Hindlimb muscle (tissue), 1 donor: Measurements from ENCODE around the gene IFT52. TPM values are rescaled to one million over a fixed set of nuclear protein-coding genes. Genes with fewer than 3 reads are reported as not detected.

Experiments used
- DNase-seq: peaks from one replicate; pipeline ENCODE4 v3.0.0-alpha.2; 2013
- polyA plus RNA-seq: library from polyadenylated mRNA; unstranded; fragments of 120-200 nt; gene quantifications from one replicate; pipeline ENCODE4 v1.2.1, GENCODE V29; 2013; ENCODE audit not compliant: insufficient read length

Gene IFT52
- polyA plus RNA-seq, 1 donor: 21.8 TPM

- no peak for DNase-seq
These were observed 101.3 kb downstream of the IFT52 start for GRCh38 chr20:43691928-43692524.

GRCh38 chr20:43694763-43695162 lies 104.0 kb downstream of the IFT52 start:
- DNase-seq: no peak

DNA sequence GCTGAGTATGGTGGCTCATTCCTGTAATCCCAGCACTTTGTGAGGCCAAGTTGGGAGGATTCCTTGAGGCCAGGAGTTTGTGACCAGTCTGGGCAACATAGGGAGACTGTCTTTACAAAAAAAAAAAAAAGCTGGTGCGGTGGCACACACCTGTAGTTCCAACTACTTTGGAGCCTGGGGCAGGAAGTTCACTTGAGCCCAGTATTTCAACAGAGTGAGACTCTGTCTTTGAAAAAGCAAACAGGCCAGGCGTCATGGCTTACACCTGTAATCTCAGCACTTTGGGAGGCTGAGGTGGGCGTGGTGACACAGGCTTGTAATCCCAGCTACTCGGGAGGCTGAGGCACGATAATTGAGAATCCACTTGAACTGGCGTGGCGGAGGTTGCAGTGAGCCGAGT lies 104.8 kb downstream of the IFT52 start:
- DNase-seq: no peak

Other genes with a start within 250 kb of the IFT52 start
- gene SRSF6, start 133.0 kb upstream of the IFT52 start, polyA plus RNA-seq: 166 TPM
- gene L3MBTL1, start 83.2 kb upstream of the IFT52 start, polyA plus RNA-seq: 9.9 TPM
- gene SGK2, start 31.9 kb upstream of the IFT52 start, polyA plus RNA-seq: 0.90 TPM
- gene MYBL2, start 76.2 kb downstream of the IFT52 start, polyA plus RNA-seq: 12.8 TPM
- not detected for gene GTSF1L, start 136.1 kb downstream of the IFT52 start, polyA plus RNA-seq